Tibial nerve (tissue), 3 donors: Measurements from ENCODE around the gene ATRNL1.

Experiments
- EP300 ChIP-seq, 2 donors: sonication (generic); formaldehyde crosslinking; IDR thresholded peaks; one replicate each; pipeline ENCODE4 v1.6.1; 2017; ENCODE audit warnings: antibody characterized with exemption in 2 of 2, mild to moderate bottlenecking in 1 of 2
- POLR2A ChIP-seq, 2 donors: fragments of 450-650 bp; IDR thresholded peaks; one replicate each; pipeline ENCODE4 v1.6.1; 2017; ENCODE audit warnings: antibody characterized with exemption in 2 of 2, mild to moderate bottlenecking in 2 of 2, moderate library complexity in 2 of 2

- TF ChIP-seq EP300 (IDR thresholded peaks at IDR 0.05) (no peak), POLR2A (IDR thresholded peaks at IDR 0.05) (no peak)
Measured at GRCh38 chr10:115674496-115674895, 581.3 kb downstream of the ATRNL1 start.
